MM.1S (cell line): ENCODE measurements around the gene GPS1.

Experiments used
- CTCF ChIP-seq: fragments of 300-600 bp; sonication (generic); IDR thresholded peaks from 2 replicates; pipeline ENCODE4 v1.5.1; 2016; ENCODE audit warnings: antibody characterized with exemption, low read length, mixed read lengths
- EZH2 ChIP-seq: fragments of 300-600 bp; sonication (generic); optimal IDR thresholded peaks from 2 replicates; pipeline ENCODE3; 2017; ENCODE audit warnings: low read depth, mild to moderate bottlenecking, antibody characterized with exemption, low read length, mixed read lengths

- TF ChIP-seq CTCF = no peak
- TF ChIP-seq EZH2 = no peak
Observed at GRCh38 chr17:82050152-82050760, 1.4 kb upstream of the GPS1 start.
